Lower leg skin (tissue), 4 donors: ENCODE measurements around the gene BCO1. TPM values are rescaled to one million over a fixed set of nuclear protein-coding genes. Genes with fewer than 3 reads are reported as not detected.

ENCODE experiments used
- DNase-seq, 2 donors: peaks; one replicate each; pipeline ENCODE4 v3.0.0-alpha.2; 2019; ENCODE audit warnings: low spot score in 2 of 2
- H3K4me3 ChIP-seq: fragments of 200-600 bp; sonication (generic); 2 replicates; pipeline ENCODE4 v1.5.1; 2017; ENCODE audit warnings: mild to moderate bottlenecking, low read depth; ENCODE audit not compliant: poor library complexity, severe bottlenecking
- CTCF ChIP-seq, 3 donors: fragments of 450-650 bp; IDR thresholded peaks; one replicate each; pipeline ENCODE4 v1.5.1; 2016; ENCODE audit warnings: antibody characterized with exemption in 3 of 3, mild to moderate bottlenecking in 3 of 3, moderate library complexity in 2 of 3
- POLR2A ChIP-seq, 2 donors: fragments of 450-650 bp; IDR thresholded peaks; one replicate each; pipeline ENCODE4 v1.6.1; 2016 to 2017; ENCODE audit warnings: antibody characterized with exemption in 2 of 2, mild to moderate bottlenecking in 1 of 2, moderate library complexity in 1 of 2
- WGBS, 2 donors: methylation state at CpG; one replicate each; pipeline ENCODE4 v1.1.5; 2018; 5-methylcytosine and 5-hydroxymethylcytosine counted together
- intact Hi-C: fragments of 100-400 bp; cut with DNase I; formaldehyde crosslinking; loops from one replicate; pipeline ENCODE4 v1.15.0; 2023; ENCODE audit warnings: low total_unique reads
- total RNA-seq, 4 donors: library from RNA; depleted of rRNA; stranded (reverse); fragments of >200 nt; gene quantifications; one replicate each; pipeline ENCODE4 v1.1.0, GENCODE V29; 2016

The BCO1 gene
- total RNA-seq, 4 donors from 2014 or later: 0.12 to 0.29 TPM; not detected in 2

GRCh38 chr16:81315271-81316175 is 77.0 kb downstream of the BCO1 start:
- 1% methylated on average over 15 to 35 of the region's 88 CpGs for WGBS, 2 donors
- H3K4me3 ChIP-seq: peak overlapping the region; percentile 82
- DNase-seq: peak in 1 of 2 donors; percentile 89
- TF ChIP-seq POLR2A (IDR thresholded peaks at IDR 0.05): no peak
- TF ChIP-seq CTCF (IDR thresholded peaks at IDR 0.05): no peak
- intact Hi-C loops: no loop called here

- no peak overlapping the region for H3K4me3 ChIP-seq
- WGBS, 2 donors: 78 to 81% methylated on average over 5 of the region's 5 CpGs
- no peak for DNase-seq
- no peak for TF ChIP-seq CTCF (IDR thresholded peaks at IDR 0.05)
- TF ChIP-seq POLR2A (IDR thresholded peaks at IDR 0.05): no peak
- intact Hi-C loops: no loop called here
Observed at GRCh38 chr16:81316176-81316496, 77.6 kb downstream of the BCO1 start.

GRCh38 chr16:81318711-81319110 is 80.2 kb downstream of the BCO1 start:
- intact Hi-C loops: no loop called here
- no peak for TF ChIP-seq CTCF (IDR thresholded peaks at IDR 0.05)
- no peak for TF ChIP-seq POLR2A (IDR thresholded peaks at IDR 0.05)
- WGBS, 2 donors: 75 to 78% methylated on average over 7 of the region's 7 CpGs
- no peak overlapping the region for H3K4me3 ChIP-seq
- DNase-seq: no peak

DNA sequence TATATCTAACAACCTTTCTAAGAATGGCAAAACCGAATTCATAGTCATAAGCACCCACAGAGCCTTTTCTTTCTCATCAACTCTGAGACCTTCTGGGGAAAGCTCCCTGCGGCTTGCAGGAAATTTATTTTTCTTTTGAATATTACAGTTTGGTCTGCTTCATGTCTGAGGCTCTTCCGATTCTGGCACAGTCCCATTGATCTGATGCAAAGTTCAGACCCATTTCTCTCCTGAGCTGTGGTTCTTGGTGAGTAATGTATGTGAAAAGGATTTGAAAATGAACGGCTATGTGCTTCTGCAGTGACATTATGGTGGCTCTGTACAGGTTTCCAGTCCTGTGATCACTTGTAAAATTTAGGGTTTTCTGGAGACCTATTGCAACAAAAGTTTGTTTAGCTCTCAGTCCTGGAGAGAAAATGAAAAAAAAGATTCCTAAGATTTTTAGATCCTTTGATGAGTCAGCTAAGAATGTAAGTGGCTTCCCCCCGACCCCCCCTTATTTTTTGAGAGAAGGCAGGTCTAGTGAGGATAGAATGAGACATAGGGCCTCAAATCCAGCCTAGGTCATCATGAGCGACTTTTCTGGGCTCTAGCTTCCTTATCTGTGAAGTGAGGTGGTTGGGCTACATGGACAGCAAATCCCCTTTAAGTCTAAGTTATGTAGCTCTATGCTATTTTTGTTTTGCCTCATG is 80.9 kb downstream of the BCO1 start:
- intact Hi-C loops: no loop called here
- no peak overlapping the region for H3K4me3 ChIP-seq
- WGBS, 2 donors: 57 to 61% methylated on average over 6 of the region's 6 CpGs
- TF ChIP-seq CTCF (IDR thresholded peaks at IDR 0.05) (no peak), POLR2A (IDR thresholded peaks at IDR 0.05) (no peak)
- no peak for DNase-seq

GRCh38 chr16:81321039-81321438 is 82.5 kb downstream of the BCO1 start:
- no peak for DNase-seq
- no peak for TF ChIP-seq CTCF (IDR thresholded peaks at IDR 0.05)
- TF ChIP-seq POLR2A (IDR thresholded peaks at IDR 0.05): no peak
- H3K4me3 ChIP-seq: no peak overlapping the region
- intact Hi-C loops: no loop called here
- 80 to 83% methylated on average over 2 of the region's 2 CpGs for WGBS, 2 donors
